PC-9 (cell line): Measurements from ENCODE around the gene LRFN5. TPM values are rescaled to one million over a fixed set of nuclear protein-coding genes. Genes with fewer than 3 reads are reported as not detected.

ENCODE experiments used
- BruUV-seq: library from RNA; stranded (reverse); fragments of 400-500 nt; replicated peaks from 2 replicates; lab custom pipeline; 2021; lab: Mats Ljungman, UMichigan
- CTCF ChIA-PET: fragments of 300-600 bp; sonication (Branson Sonifier 250); formaldehyde crosslinking; loops from one replicate; lab custom pipeline; 2022; ENCODE audit warnings: antibody characterized with exemption; lab: Charles Lee
- POLR2A ChIA-PET: fragments of 300-600 bp; sonication (Branson Sonifier 250); formaldehyde crosslinking; loops from one replicate; lab custom pipeline; 2022; ENCODE audit warnings: antibody characterized with exemption; ENCODE audit not compliant: unreplicated experiment; lab: Charles Lee
- DNase-seq, 2 experiments: peaks; one replicate each; pipeline versions ENCODE4 v3.0.0 to v3.0.0-alpha.2; 2015 to 2022; ENCODE audit warnings: mixed read lengths in 1 of 2
- H2AFZ ChIP-seq: fragments of 200-600 bp; sonication (generic); 2 replicates; pipeline ENCODE4 v1.8.1; 2017; ENCODE audit warnings: antibody characterized with exemption
- H3F3A ChIP-seq: fragments of 200-600 bp; sonication (generic); 2 replicates; pipeline ENCODE4 v1.8.1; 2017; ENCODE audit warnings: antibody characterized with exemption, mild to moderate bottlenecking, low read depth; ENCODE audit not compliant: insufficient read depth
- H3K27ac ChIP-seq: fragments of 200-600 bp; sonication (generic); 2 replicates; pipeline ENCODE4 v1.6.1; 2016; ENCODE audit warnings: mixed run types
- H3K27me3 ChIP-seq: fragments of 200-600 bp; sonication (generic); 2 replicates; pipeline ENCODE4 v1.6.1; 2016; ENCODE audit warnings: low read depth, mixed run types; ENCODE audit not compliant: insufficient read depth
- H3K36me3 ChIP-seq: fragments of 200-600 bp; sonication (generic); 2 replicates; pipeline ENCODE4 v1.6.1; 2016; ENCODE audit warnings: low read depth, mixed run types
- H3K4me1 ChIP-seq: fragments of 200-600 bp; sonication (generic); replicated peaks from 2 replicates; pipeline ENCODE4 v1.6.1; 2016; ENCODE audit warnings: mixed run types; ENCODE audit not compliant: insufficient read depth
- H3K4me2 ChIP-seq: fragments of 200-600 bp; sonication (generic); 2 replicates; pipeline ENCODE4 v1.6.1; 2017; ENCODE audit warnings: mixed run types
- H3K4me3 ChIP-seq: fragments of 200-600 bp; sonication (generic); 2 replicates; pipeline ENCODE4 v1.6.1; 2016; ENCODE audit warnings: mixed run types
- H3K79me2 ChIP-seq: fragments of 200-600 bp; sonication (generic); 2 replicates; pipeline ENCODE4 v1.6.1; 2017; ENCODE audit warnings: low read depth, mixed run types
- H3K9me2 ChIP-seq: fragments of 200-600 bp; sonication (generic); 2 replicates; pipeline ENCODE4 v1.8.1; 2017; ENCODE audit warnings: mild to moderate bottlenecking; ENCODE audit not compliant: insufficient read depth
- H3K9me3 ChIP-seq: fragments of 200-600 bp; sonication (generic); 2 replicates; pipeline ENCODE4 v1.8.1; 2016; ENCODE audit warnings: low read depth; ENCODE audit not compliant: insufficient read depth
- H4K20me1 ChIP-seq: fragments of 200-600 bp; sonication (generic); 2 replicates; pipeline ENCODE4 v1.8.1; 2017; ENCODE audit not compliant: insufficient read depth
- CTCF ChIP-seq: fragments of 200-600 bp; sonication (generic); conservative IDR thresholded peaks from 2 replicates; pipeline ENCODE4 v1.6.1; 2017; ENCODE audit warnings: mixed run types, antibody characterized with exemption, mild to moderate bottlenecking, moderate library complexity
- EZH2 ChIP-seq: fragments of 200-600 bp; sonication (generic); IDR thresholded peaks from 2 replicates; pipeline ENCODE4 v1.8.0; 2017; ENCODE audit warnings: antibody characterized with exemption, low read depth
- intact Hi-C: fragments of 100-400 bp; cut with micrococcal nuclease; formaldehyde crosslinking; loops from one replicate; pipeline ENCODE4 v1.10.0; 2022; ENCODE audit not compliant: unreplicated experiment
- total RNA-seq: library from RNA; stranded (reverse); gene quantifications from 2 replicates; pipeline ENCODE4 v1.2.3, GENCODE V29; 2021

Gene LRFN5
- total RNA-seq, 1 experiment from 2014 or later, result not detected

GRCh38 chr14:41761204-41761603 is 154.5 kb downstream of the LRFN5 start:
- H2AFZ ChIP-seq, result no peak overlapping the region
- H3F3A ChIP-seq, result no peaks in the 10 kb centered on the region
- no peak overlapping the region for H3K4me3 ChIP-seq
- no peak overlapping the region for H3K4me2 ChIP-seq
- H3K4me1 ChIP-seq, result no peaks in the 10 kb centered on the region
- no peak for TF ChIP-seq CTCF
- TF ChIP-seq EZH2, result no peak
- CTCF ChIA-PET, result no interaction called here
- BruUV-seq, result no TSS peak
- no peaks in the 10 kb centered on the region for H3K27me3 ChIP-seq
- H3K9me2 ChIP-seq, result no peaks in the 10 kb centered on the region
- H3K27ac ChIP-seq, result no peak overlapping the region
- H4K20me1 ChIP-seq, result no peaks in the 10 kb centered on the region
- H3K79me2 ChIP-seq, result no peaks in the 10 kb centered on the region
- H3K9me3 ChIP-seq, result no peaks in the 10 kb centered on the region
- POLR2A ChIA-PET, result no interaction called here
- no peak for DNase-seq
- H3K36me3 ChIP-seq, result no peaks in the 10 kb centered on the region
- intact Hi-C loops, result no loop called here

GRCh38 chr14:41766772-41767171 is 160.1 kb downstream of the LRFN5 start:
- no peak for DNase-seq
- POLR2A ChIA-PET, result no interaction called here
- Histone ChIP-seq H3K4me3 (no peak overlapping the region), H3K9me2 (no peaks in the 10 kb centered on the region), H4K20me1 (no peaks in the 10 kb centered on the region), H3F3A (no peaks in the 10 kb centered on the region), H2AFZ (no peak overlapping the region), H3K9me3 (no peaks in the 10 kb centered on the region), H3K79me2 (no peaks in the 10 kb centered on the region), H3K27me3 (no peaks in the 10 kb centered on the region), H3K27ac (no peak overlapping the region), H3K36me3 (no peaks in the 10 kb centered on the region), H3K4me2 (no peak overlapping the region), H3K4me1 (no peaks in the 10 kb centered on the region)
- intact Hi-C loops, result no loop called here
- BruUV-seq, result no TSS peak
- no peak for TF ChIP-seq CTCF
- TF ChIP-seq EZH2, result no peak
- CTCF ChIA-PET, result no interaction called here

- POLR2A ChIA-PET, result no interaction called here
- no peak overlapping the region for H3K4me2 ChIP-seq
- H4K20me1 ChIP-seq, result no peaks in the 10 kb centered on the region
- H3K79me2 ChIP-seq, result no peaks in the 10 kb centered on the region
- H3K27me3 ChIP-seq, result no peaks in the 10 kb centered on the region
- CTCF ChIA-PET, result no interaction called here
- no peak for DNase-seq
- no peak for TF ChIP-seq EZH2
- TF ChIP-seq CTCF, result no peak
- H3K9me3 ChIP-seq, result no peaks in the 10 kb centered on the region
- no peaks in the 10 kb centered on the region for H3K4me1 ChIP-seq
- no peaks in the 10 kb centered on the region; the same call in 1 of the 2 replicates for H3K9me2 ChIP-seq
- H3K4me3 ChIP-seq, result no peak overlapping the region
- no peaks in the 10 kb centered on the region for H3K36me3 ChIP-seq
- H2AFZ ChIP-seq, result no peak overlapping the region
- no TSS peak for BruUV-seq
- no peak overlapping the region for H3K27ac ChIP-seq
- intact Hi-C loops, result no loop called here
- no peaks in the 10 kb centered on the region for H3F3A ChIP-seq
These were observed 167.0 kb downstream of the LRFN5 start for GRCh38 chr14:41773536-41774279.
